Fibroblast of the conjunctiva (primary cell): ENCODE measurements around the gene MTX3.

Experiments used
- DNase-seq: peaks from one replicate; pipeline ENCODE4 v3.0.0-alpha.2; 2010; ENCODE audit warnings: low read depth

The MTX3 gene

GRCh38 chr5:79990598-79991507, at the start of gene MTX3:
Gene MTX3 (minus strand): TSS chr5:79991262. CDS start chr5:79991238, 24 bp downstream.
- peak; percentile 54 for DNase-seq

GRCh38 chr5:80039650-80040049, 48.6 kb upstream of the MTX3 start:
- DNase-seq = no peak

DNA sequence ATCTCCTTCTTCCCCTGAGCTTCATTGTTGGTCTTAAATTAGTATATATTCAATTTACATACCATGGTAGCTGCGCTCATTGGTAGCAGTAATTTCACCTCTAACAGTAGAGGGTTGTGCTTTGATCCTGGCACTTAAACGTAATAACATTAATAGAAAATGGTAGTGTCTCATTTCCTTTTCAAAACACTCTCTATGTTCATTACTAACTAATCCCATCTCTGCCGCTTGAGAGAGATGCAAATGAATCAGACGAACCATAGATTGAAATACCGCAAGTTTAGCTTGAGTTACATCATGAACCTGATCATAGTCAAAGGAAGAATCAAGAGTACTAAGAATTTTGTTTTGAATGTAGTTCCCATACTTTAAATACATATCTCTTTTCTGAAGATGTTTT, 46.3 kb upstream of the MTX3 start:
- no peak for DNase-seq

DNA sequence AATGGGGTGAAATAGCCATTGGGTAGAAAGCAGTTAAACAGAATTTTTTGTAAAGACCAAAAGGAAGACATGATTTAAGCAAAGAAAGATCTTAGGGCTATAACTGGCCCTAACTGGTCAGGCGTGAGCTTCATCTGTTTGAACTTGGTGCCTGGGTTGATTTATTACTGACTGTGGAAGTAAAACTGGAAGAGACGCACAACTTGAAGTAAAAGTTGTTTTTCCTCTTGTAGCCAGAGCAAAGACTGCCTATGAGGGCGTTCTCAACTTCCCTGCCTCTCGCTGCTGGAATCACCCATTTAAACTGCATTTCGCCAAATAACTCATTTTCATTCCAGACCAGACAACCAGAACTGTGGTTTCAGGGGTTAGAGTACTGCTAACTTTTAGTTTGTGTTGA, 45.6 kb upstream of the MTX3 start:
- DNase-seq = no peak

DNA sequence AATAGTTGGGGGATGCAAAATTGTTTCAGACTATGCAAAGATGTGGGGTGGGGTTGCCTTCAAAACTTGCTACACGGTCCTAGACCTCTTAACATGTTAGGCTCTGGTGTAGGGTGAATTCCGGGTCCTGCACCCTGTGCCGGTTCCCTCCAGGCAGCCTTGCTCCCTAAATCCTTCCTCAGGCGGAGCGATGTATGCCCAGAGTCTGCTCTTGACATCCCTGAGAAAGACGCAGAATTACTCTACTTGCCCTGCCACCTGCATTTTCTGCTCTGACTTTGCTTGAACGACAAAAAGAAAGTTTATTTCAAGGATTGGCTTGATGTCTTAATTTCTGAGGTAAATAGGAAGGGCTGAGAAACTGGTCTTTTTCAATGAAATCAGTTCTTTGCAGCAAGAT, 44.8 kb upstream of the MTX3 start:
- no peak for DNase-seq

DNA sequence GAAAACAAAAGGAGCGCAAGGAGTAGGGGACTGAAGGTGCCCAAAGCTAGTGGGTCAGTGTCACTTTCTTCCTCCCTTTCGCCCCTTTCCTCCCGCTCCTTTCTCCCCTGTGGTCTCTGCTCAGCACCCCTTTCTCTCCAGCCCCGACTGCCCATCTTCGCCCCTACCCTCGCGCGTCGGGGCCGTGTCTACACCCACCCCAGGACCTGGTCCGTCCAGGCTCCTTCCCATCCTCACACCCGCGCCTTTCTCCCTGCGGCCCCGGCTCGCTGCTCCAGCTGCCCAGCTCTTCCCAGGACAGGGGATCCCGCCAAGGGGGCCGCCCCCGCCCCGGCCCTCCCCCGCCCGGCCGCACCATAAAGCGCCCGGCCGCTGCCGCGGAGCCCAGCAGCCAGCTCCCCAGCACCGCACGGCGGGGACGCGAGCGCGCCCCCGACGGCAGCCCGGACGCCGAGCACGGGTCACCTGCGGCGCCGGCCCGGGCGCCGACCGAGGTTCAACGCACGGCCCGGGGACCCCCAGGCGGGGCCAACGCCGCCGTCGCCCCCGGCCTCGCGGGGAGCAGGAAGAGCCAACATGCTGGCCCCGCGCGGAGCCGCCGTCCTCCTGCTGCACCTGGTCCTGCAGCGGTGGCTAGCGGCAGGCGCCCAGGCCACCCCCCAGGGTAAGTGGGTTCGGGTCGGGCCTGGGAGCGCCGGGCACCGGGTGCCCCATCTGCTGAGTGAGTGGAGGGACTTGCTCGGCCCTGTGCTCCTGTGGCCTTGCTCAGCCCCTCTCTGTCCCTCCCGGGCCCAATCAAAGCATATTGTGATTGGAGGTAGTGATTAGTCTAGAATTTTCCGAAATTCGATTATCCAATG, 44.1 kb upstream of the MTX3 start, which contains the start of gene THBS4:
TSS of gene THBS4 (plus strand) at position 387 of the 860 bp plus-strand sequence. CDS start at position 577, 190 bp downstream.
- no peak for DNase-seq

DNA sequence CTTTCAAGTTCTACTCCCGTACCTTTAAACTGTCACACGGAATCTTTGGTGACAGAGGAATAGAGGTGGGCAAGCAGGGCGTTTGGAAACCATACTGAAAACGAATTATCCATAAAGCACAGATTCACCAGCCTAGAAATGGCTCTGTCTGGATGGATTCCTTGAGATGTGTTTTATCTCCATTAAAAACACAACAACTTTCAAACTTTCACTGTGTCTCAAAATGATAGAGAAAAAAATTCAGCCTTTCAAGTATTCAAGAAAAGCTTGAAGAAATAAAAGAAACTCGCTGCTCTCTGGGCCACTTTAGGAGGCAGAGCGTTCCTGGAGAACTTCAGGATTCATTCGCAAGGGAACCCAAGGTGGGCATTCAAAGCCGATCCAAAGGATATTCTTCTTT, 43.5 kb upstream of the MTX3 start:
- DNase-seq = no peak

DNA sequence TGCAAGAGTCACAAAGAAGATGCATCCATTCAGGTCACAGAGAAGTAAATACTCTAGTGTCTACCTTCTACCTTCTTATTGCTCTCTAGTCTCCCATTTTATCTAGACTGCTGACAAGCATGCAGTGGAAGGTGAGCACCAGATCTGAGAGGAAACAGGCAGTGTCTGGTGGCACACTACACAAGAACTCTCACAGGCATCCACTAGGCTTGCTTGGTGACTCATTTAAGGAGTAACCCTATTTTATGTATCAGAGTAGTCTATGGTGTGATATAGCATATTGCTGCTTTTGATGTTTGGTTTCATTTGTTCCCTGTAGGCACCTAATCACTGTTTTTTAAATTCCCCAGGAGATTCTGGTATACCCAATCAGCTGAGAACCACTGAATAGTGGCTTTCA, 42.5 kb upstream of the MTX3 start:
- DNase-seq = no peak

DNA sequence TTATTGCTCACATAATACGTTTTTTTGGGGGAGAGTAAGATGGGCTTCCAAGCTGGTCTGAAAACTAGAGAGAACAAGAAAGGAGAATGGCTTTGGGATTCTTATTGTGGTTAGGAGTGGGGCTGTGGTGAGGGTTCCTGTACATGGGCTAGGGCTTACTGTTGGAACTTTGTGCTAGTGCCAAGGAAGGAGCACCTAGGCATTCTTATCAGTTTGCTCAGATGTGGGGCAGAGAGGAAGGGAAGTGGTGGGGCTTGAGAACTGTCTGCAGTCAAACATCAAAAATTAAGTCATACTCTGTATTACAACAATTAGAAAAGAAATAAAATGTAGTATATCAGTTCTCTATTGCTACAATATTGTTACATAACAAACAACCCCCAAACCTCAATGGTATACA, 40.0 kb upstream of the MTX3 start:
- DNase-seq = no peak

DNA sequence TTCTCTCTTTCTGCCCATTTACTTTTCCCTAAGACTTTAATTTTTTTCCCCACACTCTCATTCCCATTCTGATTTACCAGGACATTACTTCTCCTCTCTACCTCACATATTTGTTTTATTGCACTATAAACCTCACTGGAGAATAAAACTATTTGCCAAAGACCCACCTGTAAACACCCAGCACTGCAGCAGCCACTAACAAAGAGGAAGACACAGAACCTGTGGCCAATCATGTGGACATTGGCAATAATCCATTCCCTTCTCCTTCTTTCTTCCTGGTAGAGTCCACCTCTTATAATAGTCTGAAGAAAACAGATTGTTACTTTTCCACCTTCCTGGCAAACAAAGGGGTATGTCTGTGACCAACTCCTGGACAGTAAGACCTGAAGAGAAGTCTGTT, 35.8 kb upstream of the MTX3 start:
- DNase-seq = no peak

- DNase-seq = no peak
Measured at GRCh38 chr5:80025069-80025468, 34.0 kb upstream of the MTX3 start.

DNA sequence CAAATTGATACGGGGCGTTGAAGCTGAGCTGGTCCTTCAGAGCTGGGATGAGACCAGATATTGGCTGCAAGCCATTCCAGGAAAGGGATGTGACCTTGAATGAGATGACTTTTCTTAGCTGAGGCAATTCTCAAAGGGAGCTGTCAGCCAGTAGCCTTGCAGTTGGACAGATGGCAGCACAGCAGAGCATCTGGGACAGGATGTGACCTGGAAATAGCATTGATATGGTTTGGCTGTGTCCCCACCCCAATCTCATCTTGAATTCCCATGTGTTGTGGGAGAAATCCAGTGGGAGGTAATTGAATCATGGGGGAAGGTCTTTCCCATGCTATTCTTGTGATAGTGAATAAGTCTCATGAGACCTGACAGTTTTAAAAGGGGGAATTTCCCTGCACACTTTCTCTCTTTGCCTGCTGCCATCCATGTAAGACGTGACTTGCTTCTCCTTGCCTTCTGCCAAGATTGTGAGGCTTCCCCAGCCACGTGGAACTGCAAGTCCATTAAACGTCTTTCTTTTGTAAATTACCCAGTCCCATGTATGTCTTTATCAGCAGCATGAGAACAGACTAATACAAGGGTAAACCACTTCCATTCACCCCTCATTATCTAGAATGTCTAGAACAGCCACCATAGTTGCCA, 19.8 kb upstream of the MTX3 start:
- no peak for DNase-seq

GRCh38 chr5:80008995-80009765, 18.1 kb upstream of the MTX3 start:
- DNase-seq = no peak

DNA sequence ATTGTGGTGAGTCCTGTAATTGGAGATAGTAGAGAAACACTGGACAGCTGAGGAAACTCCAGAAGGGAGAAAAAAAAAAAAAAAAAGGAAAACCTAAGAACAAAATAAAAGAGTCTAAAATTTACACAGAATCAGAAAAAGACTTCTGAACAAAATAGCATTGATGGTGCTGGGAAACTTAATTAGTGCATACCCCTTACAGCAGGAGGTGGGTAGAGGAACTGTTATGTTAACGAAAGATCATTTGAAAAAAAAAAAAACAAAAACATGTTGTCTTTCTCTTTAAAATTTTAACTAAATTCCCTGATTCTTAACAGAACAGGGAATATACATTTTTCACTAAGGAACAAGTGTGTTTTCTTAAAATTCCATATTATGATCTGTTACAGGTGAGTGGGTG, 11.6 kb upstream of the MTX3 start:
- DNase-seq = no peak

DNA sequence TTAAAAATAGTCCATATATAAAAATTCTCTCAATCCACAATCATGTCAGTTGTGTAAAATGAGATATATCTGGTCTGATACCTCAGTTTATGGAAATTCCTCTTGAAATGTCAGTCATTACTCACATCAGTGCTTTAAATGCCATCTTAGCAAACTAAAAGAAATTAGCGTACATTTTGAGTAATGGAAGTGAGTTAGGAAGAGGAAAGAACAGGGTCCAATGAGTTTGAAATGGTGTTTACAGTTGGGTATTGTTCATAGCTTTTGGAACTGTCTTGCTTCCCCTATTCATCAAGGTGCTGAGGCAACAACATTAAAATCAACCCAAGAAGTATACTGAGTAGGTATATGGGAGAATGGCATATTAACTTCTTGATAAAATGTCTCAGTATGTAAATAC, 8.7 kb upstream of the MTX3 start:
- no peak for DNase-seq

DNA sequence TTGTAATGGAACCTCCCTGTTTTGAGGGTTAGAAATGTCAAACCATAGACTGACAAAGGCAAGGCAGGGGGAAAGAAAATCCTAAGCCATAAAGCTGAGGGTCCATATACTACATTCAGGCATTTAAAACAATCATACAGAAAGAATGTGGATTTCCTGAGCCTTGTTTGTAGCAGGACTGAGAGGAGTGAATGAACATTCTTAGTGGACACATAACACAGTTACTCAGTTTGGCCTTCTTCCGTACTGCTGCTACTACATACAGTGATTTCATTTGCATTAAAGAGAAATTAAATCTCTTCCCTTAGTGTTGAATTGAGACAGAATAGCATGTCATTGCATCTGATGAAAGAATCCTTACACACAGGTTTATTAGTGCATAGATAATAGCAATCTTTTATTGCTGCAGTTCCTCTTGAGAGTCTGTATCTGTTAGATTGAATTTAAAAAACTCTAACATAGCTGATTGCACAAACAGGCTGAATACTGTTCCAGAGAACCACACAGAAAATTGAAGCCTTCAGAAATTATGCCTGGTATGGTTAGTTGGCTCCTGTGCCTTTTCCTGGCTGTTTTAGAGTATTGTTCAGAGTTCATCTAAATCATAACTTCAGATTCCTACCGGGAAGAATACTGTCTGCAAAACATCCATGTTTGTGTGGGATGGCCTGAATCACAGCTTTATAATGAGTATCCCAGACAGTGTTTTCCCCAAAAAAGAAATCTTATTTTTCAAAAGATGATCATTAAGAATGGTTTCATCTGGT, 2.0 kb upstream of the MTX3 start:
- DNase-seq = no peak

DNA sequence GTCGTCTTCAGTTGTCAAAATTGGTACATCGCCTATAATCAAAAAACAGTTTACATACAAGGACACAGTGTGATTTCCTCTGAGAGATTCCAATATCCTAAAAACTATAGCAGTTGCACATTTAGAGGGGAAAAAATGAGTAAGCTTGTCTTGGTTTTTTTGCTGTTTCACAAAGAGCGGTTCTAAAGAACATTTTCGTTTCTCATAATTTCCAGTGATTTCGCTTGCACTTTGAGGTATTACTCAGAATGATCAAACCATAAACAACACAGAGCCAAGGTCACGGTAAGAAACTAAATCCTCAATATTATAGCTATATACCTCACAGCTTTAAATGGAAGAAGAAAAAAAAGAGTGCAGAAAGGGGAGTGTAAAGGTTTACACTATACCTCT, 861 bp downstream of the MTX3 start:
- no peak for DNase-seq

DNA sequence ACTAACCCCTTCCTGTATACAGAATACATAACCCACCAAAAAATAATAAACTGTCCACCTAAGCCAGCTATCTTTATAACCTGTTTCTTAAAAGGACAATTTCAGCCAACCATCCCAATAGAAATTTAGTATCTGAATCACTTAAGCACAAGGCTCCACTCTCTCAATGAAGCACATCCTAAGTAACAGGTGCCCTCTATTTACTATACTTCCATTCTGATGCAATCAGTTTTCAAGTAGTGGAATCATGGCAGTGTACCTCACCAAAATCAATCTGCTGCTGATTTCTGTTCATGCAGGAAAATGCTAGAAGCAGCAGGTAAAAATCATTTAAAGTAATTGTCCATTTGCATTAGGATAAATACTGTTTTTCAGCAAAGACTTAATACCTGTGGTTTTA, 4.8 kb downstream of the MTX3 start:
- no peak for DNase-seq

DNA sequence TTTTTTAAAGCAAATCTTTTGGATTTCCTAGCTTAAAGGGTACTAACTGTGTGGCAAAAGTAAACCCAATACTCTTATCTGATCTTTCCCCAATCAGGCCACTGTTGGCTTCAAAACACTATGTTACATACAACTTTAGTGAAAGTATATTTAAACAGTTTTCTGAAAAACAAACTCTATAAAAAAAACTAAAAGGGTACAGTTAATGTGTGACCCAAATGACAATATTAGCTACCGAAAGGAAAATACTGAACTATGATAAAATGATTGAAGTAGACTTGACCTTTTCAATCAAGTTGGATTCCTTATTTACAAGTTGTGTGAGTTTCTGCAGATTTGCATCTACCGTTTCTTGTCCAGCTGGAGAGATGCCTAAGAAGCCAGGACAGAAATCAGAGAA, 5.8 kb downstream of the MTX3 start:
- DNase-seq = no peak

DNA sequence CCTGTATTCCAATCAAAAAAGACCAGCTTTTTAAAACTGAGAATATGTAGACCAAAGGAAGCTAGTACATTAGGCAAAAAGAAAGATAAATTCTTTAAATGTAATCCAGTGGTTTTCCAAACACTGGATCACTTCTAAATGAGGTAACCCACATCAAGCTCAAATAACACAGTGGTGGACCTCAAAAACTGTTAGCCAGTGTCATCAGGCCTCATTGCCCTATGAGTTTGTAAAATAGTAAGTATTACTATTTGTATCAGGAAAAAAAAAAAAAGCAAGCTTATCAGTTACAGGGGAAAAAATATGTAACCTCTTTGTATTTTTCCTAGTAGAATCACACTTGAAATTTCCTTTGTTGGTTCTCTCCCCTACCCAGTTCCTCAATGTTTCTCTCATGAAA, 6.7 kb downstream of the MTX3 start:
- DNase-seq = no peak

- no peak for DNase-seq
Measured at GRCh38 chr5:79983618-79984017, 7.4 kb downstream of the MTX3 start.
